Activated T-cell treated with anti-CD3 and anti-CD28 coated beads for 4 hours (primary cell): ENCODE results near the gene TLR10.
"Not testable (repeated sequence)": the region's sequence is repeated elsewhere in the genome, so short reads cannot be mapped to it uniquely, and the experiment has no call there.

Experiments used
- DNase-seq: peaks from one replicate; pipeline ENCODE4 v3.0.0-alpha.2; 2020

Gene TLR10, protein sequence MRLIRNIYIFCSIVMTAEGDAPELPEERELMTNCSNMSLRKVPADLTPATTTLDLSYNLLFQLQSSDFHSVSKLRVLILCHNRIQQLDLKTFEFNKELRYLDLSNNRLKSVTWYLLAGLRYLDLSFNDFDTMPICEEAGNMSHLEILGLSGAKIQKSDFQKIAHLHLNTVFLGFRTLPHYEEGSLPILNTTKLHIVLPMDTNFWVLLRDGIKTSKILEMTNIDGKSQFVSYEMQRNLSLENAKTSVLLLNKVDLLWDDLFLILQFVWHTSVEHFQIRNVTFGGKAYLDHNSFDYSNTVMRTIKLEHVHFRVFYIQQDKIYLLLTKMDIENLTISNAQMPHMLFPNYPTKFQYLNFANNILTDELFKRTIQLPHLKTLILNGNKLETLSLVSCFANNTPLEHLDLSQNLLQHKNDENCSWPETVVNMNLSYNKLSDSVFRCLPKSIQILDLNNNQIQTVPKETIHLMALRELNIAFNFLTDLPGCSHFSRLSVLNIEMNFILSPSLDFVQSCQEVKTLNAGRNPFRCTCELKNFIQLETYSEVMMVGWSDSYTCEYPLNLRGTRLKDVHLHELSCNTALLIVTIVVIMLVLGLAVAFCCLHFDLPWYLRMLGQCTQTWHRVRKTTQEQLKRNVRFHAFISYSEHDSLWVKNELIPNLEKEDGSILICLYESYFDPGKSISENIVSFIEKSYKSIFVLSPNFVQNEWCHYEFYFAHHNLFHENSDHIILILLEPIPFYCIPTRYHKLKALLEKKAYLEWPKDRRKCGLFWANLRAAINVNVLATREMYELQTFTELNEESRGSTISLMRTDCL

DNA sequence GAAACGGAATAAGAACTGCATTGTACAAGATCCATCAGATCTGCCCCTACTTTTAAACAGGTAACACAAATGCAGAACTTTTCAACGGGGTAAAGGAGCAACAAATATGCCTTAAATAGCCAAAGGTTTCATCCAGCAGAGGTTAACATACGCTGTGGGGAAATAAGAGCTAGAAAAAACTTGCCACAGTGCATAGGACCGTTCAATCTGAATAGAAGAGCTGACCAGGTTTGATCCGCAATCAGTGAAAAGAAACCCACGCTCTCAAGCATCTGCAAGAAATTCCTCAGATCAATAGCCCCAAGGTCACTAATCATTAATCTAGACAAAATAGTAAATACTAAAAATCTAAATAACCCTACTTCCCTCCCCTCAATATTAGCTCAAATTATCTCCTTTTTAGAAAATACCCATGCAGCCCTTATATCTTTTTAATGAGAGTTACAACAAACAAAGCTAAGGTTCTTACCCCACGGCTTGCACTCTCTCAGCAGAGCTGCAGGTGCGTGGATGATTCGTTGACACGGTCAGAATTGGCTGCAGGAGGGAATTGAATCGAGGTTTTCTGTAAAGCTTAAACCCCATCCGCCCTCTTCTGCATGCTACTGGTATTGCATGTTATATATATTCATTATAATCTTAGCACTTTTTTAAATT, at the start of gene TLR10:
TSS of gene TLR10 (minus strand) at position 539 of the 657 bp plus-strand sequence. CDS start 7,400 bp downstream, outside the sequence.
- peak; percentile 24 for DNase-seq

DNA sequence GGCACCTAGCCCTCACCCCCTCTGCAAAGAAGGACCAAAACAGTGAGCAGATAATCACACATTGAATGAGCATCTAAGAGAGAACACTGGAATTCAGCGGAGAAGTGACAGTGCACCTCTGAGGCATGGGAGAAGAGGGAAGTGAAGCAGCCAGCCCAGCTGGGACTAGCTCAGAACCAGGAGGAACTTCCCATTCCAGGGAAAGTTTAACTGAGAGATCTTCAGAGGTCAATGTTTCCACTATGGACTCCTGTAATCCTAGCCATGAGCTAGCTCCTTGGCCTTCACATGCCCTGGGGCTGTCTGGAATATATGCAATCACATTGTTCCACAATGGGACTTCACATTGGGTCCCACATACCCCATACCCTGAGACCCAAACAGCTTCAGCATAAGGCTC, 49.4 kb upstream of the TLR10 start:
- no peak for DNase-seq

DNA sequence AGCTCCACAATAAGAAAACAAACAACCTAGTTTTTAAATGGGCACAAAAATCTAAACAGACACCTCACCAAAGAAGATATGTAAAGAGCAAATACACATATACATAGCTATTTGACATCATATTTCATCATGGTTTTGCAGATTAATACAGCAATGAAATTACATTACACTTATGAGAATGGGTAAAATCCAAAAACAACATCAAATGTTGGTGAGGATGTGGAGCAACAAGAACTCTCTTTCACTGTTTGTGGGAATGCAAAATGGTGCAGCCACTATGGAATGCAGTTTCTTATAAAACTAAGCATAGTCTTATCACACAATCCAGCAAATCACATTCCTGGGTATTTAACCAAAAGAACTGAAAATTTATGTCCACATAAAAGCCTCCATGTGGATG, 48.9 kb upstream of the TLR10 start:
- DNase-seq: no peak

DNA sequence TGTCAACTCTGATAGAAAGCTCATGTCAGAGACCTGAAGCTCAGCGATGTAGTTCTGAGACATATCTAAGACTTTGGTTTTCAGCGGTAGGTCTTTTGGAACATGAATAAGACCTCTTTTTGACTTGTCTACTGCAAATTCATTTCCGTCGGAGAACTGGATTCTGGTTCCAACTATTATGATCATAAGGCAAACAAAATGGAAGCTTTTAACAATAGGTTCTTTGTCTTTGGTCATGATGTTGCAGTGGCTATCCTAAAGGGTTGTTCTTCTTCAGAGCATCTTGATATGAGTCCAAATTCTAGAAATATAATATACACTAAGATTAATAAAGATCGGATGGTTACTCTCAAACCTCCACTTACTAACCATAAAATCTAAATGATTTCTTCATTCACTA, 46.4 kb upstream of the TLR10 start:
- DNase-seq: no peak

DNA sequence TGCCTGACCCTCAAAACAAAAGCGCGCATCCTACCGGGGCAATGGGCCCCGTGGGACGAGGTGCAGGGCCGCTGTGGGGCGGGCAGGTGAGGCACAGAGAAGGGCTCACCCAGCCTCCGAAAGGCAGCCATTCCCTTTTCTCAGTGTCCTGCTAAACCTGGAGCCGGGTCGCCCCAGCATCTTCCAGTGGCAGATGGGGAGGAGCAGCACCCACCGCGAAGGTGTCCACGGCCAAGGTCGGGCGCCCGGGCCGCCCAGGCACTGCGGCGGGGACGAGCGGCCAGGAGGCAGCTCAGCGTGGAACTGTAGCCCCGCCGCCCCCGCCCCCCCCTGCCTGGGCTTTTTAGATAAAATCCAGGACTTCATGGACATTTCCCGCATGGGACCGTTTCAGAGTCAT, 41.0 kb upstream of the TLR10 start:
- DNase-seq: no peak

DNA sequence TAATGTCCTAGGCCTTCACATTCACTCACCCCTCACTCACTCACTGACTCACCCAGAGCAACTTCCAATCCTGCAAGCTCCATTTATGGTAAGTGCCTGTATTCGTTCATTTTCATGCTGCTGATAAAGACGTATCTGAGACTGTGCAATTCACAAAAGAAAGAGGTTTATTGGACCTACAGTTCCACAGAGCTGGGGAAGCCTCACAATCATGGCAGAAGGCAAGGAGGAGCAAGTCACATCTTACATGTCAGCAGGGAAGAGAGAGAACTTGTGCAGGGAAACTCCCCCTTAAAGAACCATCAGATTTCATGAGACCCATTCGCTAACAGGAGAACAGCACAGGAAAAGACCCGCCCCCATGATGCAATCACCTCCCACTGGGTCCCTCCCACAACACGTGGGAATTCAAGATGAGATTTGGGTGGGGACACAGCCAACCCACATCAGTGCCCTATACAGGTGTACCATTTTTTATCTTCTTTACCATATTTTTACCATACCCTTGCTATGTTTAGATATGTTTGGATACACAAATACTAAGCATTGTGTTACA, 40.0 kb upstream of the TLR10 start:
- no peak for DNase-seq

DNA sequence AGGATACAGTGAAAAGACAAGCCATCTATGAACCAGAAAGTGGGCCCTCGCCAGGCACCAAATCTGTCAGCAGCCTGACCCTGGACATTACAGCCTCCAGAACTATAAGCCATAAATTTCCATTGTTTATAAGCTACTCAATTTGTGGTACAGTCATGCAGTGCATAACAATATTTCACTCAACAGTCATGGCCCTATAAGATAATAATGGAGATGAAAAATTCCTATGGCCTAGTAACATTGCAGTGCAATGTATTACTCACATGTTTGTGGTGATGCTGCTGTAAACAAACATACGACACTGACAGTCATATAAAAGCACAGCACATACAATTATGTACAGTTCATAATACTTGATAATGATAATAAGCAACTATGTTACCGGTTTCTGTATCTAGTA, 38.9 kb upstream of the TLR10 start:
- no peak for DNase-seq

DNA sequence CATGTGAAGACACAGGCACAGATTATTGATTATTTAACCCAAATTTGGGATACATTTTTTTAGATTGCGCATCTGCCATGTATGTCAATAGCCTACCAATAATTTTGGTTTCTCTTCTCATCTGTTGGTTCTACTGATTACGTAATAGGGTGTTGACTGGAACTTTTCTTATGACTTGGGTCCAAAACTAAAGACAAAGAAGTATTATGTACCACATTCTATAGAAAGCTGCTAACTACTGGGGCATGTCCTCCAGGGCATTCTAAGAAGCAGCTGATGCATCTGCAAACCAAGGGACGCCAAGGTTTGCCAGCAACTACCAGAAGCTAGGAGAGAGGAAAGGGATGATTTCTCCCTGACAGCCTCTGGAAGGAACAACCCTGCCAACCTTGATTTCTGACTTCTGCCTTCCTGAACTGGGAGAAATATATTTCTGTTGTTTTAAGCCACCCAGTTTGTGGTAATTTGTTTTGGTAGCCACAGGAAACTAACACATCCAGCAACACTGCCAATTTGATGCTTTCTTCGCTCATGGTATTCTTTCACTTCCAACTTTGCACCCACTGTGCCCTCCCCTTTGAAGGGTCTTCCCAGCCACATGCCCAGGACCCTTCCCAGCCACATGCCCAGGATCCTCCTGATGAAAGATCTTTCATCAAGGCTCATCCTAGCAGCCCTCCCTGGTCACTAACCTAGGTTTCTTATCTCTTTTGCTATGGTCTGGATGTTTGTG, 37.7 kb upstream of the TLR10 start:
- no peak for DNase-seq

DNA sequence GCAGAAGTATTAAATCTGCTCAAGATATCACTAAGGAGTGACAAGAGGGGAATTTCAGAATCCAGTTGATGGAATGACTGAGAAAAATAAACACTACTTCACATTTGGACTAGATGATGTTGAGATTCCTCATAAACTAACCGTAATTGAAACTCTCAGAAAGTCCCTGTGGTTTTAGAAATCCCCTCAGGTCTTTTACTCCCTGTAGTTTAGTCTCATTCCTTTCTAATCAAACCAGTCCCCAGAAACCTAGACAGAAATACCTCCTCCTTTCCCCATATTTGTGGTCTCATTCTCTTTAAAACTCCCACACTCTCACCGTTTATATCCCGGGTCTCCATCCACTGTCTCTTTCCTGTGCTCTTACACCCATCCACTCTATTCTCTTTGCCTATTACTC, 36.8 kb upstream of the TLR10 start:
- DNase-seq: no peak

DNA sequence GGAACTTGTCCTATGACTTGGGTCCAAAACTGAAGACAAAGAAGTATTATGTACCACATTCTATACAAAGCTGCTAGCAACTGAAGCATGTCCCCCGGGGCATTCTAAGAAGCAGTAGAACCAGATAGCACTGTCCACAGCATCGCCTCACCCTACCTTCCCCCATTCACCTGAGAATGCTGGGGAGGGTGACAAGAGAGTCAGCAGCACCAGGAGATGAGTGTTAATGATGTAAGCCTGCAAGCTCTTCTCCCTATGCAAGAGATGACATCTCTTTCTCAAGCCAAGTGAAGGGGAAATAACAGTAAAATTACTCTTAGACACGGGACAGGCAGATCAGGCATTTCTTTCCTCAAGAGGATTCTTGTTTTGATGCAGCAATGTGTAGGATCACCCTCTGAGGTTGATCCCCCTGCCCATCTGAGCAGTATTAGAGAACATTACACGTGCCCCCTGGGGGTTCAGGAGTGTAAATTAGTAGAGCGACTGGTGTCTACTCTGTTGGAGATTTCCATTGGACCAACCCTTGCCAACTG, 35.7 kb upstream of the TLR10 start:
- DNase-seq: no peak

DNA sequence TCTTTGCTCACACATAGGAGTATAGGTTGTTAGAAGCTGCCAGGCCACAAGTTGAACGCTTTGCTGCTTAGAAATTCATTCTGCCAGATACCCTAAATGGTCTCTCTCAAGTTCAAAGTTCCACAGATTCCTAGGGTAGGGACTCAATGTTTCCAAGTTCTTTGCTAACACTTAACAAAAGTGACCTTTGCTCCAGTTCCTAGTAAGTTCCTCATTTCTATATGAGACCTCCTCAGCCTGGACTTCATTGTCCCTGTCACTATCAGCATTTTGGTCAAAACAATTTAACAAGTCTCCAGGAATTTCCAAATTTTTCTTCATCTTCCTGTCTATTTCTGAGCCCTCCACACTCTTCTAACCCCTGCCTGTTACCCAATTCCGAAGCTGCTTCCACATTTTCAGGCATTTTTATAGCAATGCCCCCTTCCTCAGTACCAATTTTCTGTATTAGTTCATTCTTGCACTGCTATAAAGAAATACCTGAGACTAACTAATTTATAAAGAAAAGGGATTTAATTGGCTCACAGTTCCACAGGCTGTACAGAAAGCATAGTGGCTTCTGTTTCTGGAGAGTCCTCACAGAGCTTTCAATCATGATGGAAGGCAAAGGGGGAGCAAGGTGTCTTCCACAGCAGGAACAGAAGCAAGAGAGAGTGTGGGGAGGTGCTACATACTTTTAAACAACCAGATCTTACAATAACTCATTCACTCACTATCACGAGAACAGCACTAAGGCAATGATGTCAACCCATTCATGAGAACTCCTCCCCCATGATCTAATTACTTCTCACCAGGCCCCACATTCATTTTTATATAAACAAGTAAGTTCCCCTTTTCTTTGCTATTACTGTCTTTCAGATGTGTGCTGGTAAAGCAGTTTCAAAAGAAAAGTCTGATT, 33.3 kb upstream of the TLR10 start:
- no peak for DNase-seq

DNA sequence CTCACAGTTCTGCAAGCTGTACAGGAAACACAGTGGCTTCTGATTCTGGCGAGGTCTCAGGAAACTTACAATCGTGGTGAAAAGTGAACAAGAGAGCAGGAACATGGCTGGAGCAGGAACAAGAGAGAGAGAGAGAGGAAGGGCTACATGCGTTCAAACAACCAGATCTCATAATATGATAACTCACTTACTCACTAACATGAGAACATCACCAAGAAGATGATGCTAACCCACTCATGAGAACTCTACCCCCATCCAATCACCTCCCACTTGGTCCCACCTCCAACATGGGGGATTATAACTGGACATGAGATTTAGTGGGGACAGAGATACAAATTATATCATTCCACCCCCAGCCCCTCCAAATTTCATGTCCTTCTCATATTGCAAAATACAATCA, 31.6 kb upstream of the TLR10 start:
- DNase-seq: no peak

DNA sequence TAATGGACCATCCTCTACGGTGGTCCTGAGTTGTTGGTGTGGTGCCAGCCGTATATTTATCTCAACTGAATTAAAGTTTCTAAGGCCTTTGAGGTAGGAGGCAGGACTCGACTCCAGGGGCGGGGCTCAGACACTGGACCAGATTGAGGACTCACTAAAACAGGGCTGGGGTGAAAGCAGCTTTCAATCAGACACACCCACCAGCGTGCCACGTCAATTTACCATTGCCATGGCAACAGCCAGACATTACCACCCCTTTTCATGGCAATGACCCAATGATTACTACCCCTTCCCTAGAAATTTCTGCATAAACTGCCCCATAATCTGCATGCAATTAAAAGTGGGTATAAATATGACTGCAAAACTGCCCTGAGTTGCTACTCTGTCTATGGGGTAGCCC, 28.5 kb upstream of the TLR10 start:
- no peak for DNase-seq

DNA sequence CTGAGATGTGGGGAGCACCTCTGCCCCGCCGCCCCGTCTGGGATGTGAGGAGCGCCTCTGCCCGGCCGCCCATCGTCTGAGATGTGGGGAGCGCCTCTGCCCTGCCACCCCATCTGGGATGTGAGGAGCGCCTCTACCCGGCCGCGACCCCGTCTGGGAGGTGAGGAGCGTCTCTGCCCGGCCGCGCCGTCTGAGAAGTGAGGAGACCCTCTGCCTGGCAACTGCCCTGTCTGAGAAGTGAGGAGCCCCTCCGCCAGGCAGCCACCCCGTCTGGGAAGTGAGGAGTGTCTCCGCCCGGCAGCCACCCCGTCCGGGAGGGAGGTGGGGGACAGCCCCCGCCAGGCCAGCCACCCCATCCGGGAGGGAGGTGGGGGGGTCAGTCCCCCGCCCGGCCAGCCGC, 24.7 kb upstream of the TLR10 start:
- not testable (repeated sequence) for DNase-seq

DNA sequence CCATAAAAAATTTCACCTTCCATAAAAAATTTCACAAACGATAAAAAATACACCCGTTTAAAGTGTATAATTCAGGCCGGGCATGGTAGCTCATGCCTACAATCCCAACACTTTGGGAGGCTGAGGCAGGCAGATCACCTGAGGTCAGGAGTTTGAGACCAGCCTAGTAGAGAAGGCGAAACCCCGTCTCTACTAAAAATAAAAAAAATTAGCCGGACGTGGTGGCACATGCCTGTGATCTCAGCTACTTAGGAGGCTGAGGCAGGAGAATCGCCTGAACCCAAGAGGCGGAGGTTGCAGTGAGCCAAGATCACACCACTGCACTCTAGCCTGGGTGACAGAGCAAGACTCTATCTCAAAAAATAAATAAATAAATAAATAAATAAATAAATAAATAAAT, 23.5 kb upstream of the TLR10 start:
- not testable (repeated sequence) for DNase-seq

DNA sequence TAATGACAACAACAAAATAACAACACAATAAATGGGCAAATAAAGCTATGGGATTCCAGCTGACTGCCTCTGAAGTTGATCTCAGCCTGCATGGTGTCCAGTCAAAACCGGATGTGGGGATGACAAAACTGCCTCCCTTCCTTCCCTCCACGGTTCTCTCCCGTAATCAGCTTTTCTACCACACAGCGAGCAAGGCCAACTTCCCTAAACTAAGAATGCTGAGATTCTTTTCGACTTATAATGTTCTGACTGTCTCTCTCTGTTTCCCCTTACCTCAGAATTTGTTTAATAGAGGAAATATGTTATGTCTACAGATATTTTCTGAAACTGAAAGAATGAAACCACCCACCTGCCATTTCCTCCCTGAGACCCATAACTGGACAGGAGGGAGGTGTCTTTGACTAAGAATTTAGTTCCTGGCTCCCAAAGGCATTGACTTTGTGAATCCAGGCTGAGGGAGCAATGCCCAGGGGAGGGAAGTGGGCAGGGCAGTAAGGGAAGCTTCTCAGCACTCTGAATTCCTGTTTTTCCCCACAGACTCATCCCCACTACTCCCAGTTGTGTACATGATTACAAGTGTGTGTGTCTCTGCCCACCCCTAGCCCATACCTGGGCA, 22.8 kb upstream of the TLR10 start:
- DNase-seq: no peak

DNA sequence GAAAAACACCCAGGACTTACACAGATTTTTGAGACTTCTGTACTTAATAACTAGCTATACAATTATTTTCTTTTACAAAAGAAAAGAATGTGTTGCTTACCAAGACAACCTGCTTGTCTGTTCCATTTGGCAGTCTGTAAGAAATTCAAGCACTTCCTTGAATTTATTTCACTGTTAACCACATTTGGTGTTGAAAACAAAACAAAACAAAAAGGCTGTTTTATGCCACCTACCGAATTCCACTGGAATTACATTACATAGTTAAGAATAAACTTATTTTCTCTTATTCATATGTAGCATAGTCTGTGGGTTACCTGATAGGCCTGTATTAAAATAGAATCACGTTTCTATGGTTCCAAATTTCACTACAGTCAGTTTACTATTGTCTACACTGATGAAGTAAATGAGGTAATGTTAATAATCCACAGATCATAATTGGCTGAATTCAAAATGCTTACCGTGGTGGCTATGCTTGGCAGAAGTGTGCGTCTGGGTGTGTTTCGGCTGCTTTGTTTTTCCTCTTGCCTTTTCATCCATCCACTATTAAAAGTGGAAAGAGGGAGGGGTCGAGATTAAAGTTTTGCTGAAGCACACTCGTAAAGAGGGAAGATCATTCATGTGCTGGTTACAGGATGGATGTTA, 22.0 kb upstream of the TLR10 start, which contains the start of gene TLR1:
TSS of gene TLR1 (minus strand) at position 138 of the 642 bp plus-strand sequence. CDS start 5,960 bp downstream, outside the sequence.
- no peak for DNase-seq

DNA sequence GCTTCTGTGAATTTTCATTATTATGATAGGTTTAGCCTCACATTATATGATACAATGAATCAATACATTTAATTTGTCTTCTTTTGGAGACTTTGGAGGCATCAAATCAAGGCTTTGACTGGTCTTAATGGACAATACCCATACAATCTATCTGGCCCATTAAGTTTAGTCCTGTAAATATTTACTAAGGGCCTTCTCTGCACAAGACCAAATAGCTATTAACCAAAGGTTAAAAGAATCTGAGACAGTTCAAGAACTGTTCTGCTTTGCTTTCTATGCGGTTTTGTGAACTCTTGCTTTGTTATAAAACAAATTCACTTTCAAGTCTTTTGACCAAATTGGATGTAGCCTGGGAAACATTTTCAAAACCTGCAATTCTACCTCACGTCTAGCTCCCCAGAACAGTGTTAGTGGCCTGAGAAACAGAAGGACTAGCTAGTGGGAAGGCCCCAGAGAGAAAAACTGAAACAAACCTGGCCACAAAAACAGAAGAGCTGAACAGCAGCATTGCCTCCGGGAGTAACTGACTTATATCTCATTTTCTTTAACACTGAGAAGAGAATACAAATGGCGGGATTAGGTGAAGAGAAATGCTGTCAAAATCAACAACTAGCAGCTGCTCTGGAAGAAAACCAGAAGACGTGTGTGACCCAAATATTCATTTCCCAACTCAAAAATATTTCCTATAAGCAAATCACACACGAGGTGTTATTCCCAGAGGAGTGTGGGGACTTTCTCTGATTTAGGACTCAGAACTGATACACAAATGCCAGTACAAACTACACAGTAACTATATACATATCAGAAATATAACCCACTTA, 21.3 kb upstream of the TLR10 start:
- no peak for DNase-seq
